ENCODE measurements around the gene RAB31. TPM values are rescaled to one million over a fixed set of nuclear protein-coding genes. Genes with fewer than 3 reads are reported as not detected.
A peak's percentile ranks its signal among the peaks of the same experiment; 100 is the strongest.

The RAB31 gene
- total RNA-seq, 4 donors from 2014 or later: 94.0 to 145 (median 107) TPM

GRCh38 chr18:9803698-9804516 lies 95.8 kb downstream of the RAB31 start:
- intact Hi-C loops (cut with DNase I): loop anchor here (5.0 kb wide), 1 partner anchor 148 kb away; no protein-coding TSS in a partner anchor
- WGBS: 66% methylated on average over 19 of the region's 19 CpGs
- peak overlapping the region; percentile 70 to 74 (median 72) for H3K27ac ChIP-seq (replicated peaks in 1 of 4)
- H3K36me3 ChIP-seq: no peaks in the 10 kb centered on the region
- H3K4me1 ChIP-seq: peaks cover 31 to 60% (median 58%) of the 10 kb centered on the region in 4 donors
- H3K9me3 ChIP-seq: no peaks in the 10 kb centered on the region
- no peak for DNase-seq (ENCODE audit: extremely low spot score)
- TF ChIP-seq POLR2A (IDR thresholded peaks at IDR 0.05; ENCODE audit: low read depth): no peak
- TF ChIP-seq, protein P1, sequence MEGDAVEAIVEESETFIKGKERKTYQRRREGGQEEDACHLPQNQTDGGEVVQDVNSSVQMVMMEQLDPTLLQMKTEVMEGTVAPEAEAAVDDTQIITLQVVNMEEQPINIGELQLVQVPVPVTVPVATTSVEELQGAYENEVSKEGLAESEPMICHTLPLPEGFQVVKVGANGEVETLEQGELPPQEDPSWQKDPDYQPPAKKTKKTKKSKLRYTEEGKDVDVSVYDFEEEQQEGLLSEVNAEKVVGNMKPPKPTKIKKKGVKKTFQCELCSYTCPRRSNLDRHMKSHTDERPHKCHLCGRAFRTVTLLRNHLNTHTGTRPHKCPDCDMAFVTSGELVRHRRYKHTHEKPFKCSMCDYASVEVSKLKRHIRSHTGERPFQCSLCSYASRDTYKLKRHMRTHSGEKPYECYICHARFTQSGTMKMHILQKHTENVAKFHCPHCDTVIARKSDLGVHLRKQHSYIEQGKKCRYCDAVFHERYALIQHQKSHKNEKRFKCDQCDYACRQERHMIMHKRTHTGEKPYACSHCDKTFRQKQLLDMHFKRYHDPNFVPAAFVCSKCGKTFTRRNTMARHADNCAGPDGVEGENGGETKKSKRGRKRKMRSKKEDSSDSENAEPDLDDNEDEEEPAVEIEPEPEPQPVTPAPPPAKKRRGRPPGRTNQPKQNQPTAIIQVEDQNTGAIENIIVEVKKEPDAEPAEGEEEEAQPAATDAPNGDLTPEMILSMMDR (IDR thresholded peaks at IDR 0.05): no peak
- TF ChIP-seq POLR2AphosphoS5 (IDR thresholded peaks at IDR 0.05): peak in 1 of 2 donors; percentile 31
- H3K4me3 ChIP-seq: peak overlapping the region in 2 of 4 donors; percentile 19 to 20
- H3K27me3 ChIP-seq: no peaks in the 10 kb centered on the region

GRCh38 chr18:9804517-9805104 lies 96.5 kb downstream of the RAB31 start:
- peak overlapping the region in 2 of 4 donors; percentile 19 to 20 for H3K4me3 ChIP-seq
- WGBS: 51% methylated on average over 5 of the region's 5 CpGs
- intact Hi-C loops (cut with DNase I): loop anchor here (5.0 kb wide), 1 partner anchor 148 kb away; no protein-coding TSS in a partner anchor
- peaks cover 38 to 67% (median 64%) of the 10 kb centered on the region in 4 donors for H3K4me1 ChIP-seq
- no peaks in the 10 kb centered on the region for H3K36me3 ChIP-seq
- H3K27me3 ChIP-seq: no peaks in the 10 kb centered on the region
- no peaks in the 10 kb centered on the region for H3K9me3 ChIP-seq
- H3K27ac ChIP-seq (replicated peaks in 1 of 4): peak overlapping the region; percentile 70 to 74 (median 72)
- DNase-seq (ENCODE audit: extremely low spot score): no peak
- no peak for TF ChIP-seq EP300 (IDR thresholded peaks at IDR 0.05)
- TF ChIP-seq, protein P1 (IDR thresholded peaks at IDR 0.05): no peak
- no peak for TF ChIP-seq POLR2AphosphoS5 (IDR thresholded peaks at IDR 0.05)
- no peak for TF ChIP-seq POLR2A (IDR thresholded peaks at IDR 0.05; ENCODE audit: low read depth)

GRCh38 chr18:9806905-9807304 lies 98.8 kb downstream of the RAB31 start:
- TF ChIP-seq, protein P1 (IDR thresholded peaks at IDR 0.05): no peak
- no peak for TF ChIP-seq EP300 (IDR thresholded peaks at IDR 0.05)
- TF ChIP-seq POLR2AphosphoS5 (IDR thresholded peaks at IDR 0.05): no peak
- TF ChIP-seq POLR2A (IDR thresholded peaks at IDR 0.05; ENCODE audit: low read depth): no peak
- WGBS: 94% methylated on average over 9 of the region's 9 CpGs
- intact Hi-C loops (cut with DNase I): no loop called here
- Histone ChIP-seq H3K4me3 (no peak overlapping the region), H3K27ac (replicated peaks in 1 of 4) (peak overlapping the region; percentile 70 to 81 (median 76)), H3K27me3 (no peaks in the 10 kb centered on the region), H3K9me3 (no peaks in the 10 kb centered on the region), H3K36me3 (no peaks in the 10 kb centered on the region), H3K4me1 (peaks cover 41 to 75% (median 68%) of the 10 kb centered on the region in 4 donors)
- no peak for DNase-seq (ENCODE audit: extremely low spot score)

DNA sequence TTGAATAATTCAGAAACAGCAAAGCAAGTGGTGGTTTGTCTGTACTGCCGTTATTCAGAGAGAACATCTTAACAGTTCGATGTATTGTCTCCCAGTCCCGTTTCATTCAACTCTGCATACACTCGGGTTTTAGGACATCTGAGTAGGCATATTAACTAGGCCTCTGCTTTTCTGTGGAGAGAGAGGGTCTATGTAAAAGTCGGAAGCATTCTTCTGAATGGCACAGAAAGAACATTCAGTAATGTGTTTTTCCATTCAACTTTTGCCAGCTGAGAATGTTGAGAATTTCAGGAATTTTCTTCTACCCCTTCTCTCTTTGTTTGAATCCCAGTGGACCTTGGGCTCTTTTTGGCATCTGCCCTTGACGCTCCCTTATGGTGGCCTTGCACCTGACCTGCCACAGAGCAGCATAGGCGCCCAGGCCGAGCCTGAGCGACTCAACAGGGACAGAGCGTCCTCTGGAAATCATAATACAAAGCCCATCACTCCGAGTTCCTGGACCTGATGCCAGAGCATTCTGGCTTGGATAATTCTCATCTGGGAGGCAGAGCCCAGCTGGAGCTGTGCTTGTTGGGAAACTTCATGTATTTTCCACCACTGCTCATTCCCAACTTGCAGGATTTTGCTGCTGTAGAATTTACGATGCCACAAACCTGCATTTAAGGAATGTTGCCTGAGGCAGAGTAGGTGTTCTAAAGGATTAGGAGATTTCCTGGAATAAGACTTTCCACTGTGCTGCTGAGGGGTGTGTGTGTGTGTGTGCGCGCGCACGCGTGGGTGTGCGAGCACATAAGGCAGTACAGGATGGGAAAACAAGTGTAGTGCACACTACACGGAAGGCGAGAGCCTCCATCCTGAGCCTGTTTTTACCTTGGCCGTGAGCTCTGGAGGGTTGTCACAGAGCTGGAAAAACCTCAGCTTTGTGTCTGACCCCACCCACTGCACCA lies 100.5 kb downstream of the RAB31 start:
- no peak for DNase-seq (ENCODE audit: extremely low spot score)
- H3K27ac ChIP-seq (replicated peaks in 1 of 4): peak overlapping the region; percentile 70 to 81 (median 76)
- intact Hi-C loops (cut with DNase I): no loop called here
- H3K4me1 ChIP-seq: peaks cover 28 to 60% (median 51%) of the 10 kb centered on the region in 4 donors
- TF ChIP-seq EP300 (IDR thresholded peaks at IDR 0.05): peak; percentile 57
- TF ChIP-seq POLR2A (IDR thresholded peaks at IDR 0.05; ENCODE audit: low read depth): no peak
- TF ChIP-seq, protein P1 (IDR thresholded peaks at IDR 0.05): peak in 1 of 3 experiments; percentile 34
- TF ChIP-seq POLR2AphosphoS5 (IDR thresholded peaks at IDR 0.05): peak; percentile 71 to 75
- no peaks in the 10 kb centered on the region for H3K36me3 ChIP-seq
- no peaks in the 10 kb centered on the region for H3K27me3 ChIP-seq
- peak overlapping the region in 2 of 4 donors; percentile 5 to 18 for H3K4me3 ChIP-seq
- 63% methylated on average over 21 of the region's 21 CpGs for WGBS
- H3K9me3 ChIP-seq: no peaks in the 10 kb centered on the region

All from esophagus muscularis mucosa (tissue), 4 donors.